Measurements from ENCODE around the gene JAK1.
"Not testable (repeated sequence)": the region's sequence is repeated elsewhere in the genome, so short reads cannot be mapped to it uniquely, and the experiment has no call there.

JAK1 gene

GRCh38 chr1:64950284-64950809 lies 16.0 kb downstream of the JAK1 start:
- DNase-seq (ENCODE audit: low read depth), result no peak

GRCh38 chr1:64948905-64949833 lies 17.2 kb downstream of the JAK1 start:
- DNase-seq (ENCODE audit: low read depth), result no peak

- DNase-seq (ENCODE audit: low read depth), result no peak
These were observed 18.1 kb downstream of the JAK1 start for GRCh38 chr1:64948216-64948615.

- DNase-seq (ENCODE audit: low read depth), result no peak
These were observed 19.4 kb downstream of the JAK1 start for GRCh38 chr1:64946916-64947315.

- DNase-seq (ENCODE audit: low read depth), result no peak
These were observed 21.4 kb downstream of the JAK1 start for GRCh38 chr1:64944913-64945312.

- DNase-seq (ENCODE audit: low read depth), result no peak
These were observed 23.7 kb downstream of the JAK1 start for GRCh38 chr1:64942675-64943074.

GRCh38 chr1:64942118-64942517 lies 24.2 kb downstream of the JAK1 start:
- DNase-seq (ENCODE audit: low read depth), result no peak

GRCh38 chr1:64941461-64942117 lies 24.8 kb downstream of the JAK1 start:
- no peak for DNase-seq (ENCODE audit: low read depth)

GRCh38 chr1:64940025-64940424 lies 26.3 kb downstream of the JAK1 start:
- no peak for DNase-seq (ENCODE audit: low read depth)

GRCh38 chr1:64938991-64939390 lies 27.4 kb downstream of the JAK1 start:
- no peak for DNase-seq (ENCODE audit: low read depth)

GRCh38 chr1:64936956-64937355 lies 29.4 kb downstream of the JAK1 start:
- DNase-seq (ENCODE audit: low read depth), result no peak

GRCh38 chr1:64935551-64936155 lies 30.7 kb downstream of the JAK1 start:
- DNase-seq (ENCODE audit: low read depth), result no peak

- DNase-seq (ENCODE audit: low read depth), result no peak
These were observed 31.5 kb downstream of the JAK1 start for GRCh38 chr1:64934878-64935275.

GRCh38 chr1:64934115-64934877 lies 32.1 kb downstream of the JAK1 start:
- DNase-seq (ENCODE audit: low read depth), result no peak

GRCh38 chr1:64933296-64934070 lies 32.9 kb downstream of the JAK1 start:
- DNase-seq (ENCODE audit: low read depth), result no peak

GRCh38 chr1:64932962-64933295 lies 33.4 kb downstream of the JAK1 start:
- no peak for DNase-seq (ENCODE audit: low read depth)

- DNase-seq (ENCODE audit: low read depth), result not testable (repeated sequence)
These were observed 35.7 kb downstream of the JAK1 start for GRCh38 chr1:64930640-64931039.

GRCh38 chr1:64929221-64929620 lies 37.1 kb downstream of the JAK1 start:
- DNase-seq (ENCODE audit: low read depth), result no peak

GRCh38 chr1:64928325-64928724 lies 38.0 kb downstream of the JAK1 start:
- DNase-seq (ENCODE audit: low read depth), result no peak

GRCh38 chr1:64925594-64925993 lies 40.8 kb downstream of the JAK1 start:
- no peak for DNase-seq (ENCODE audit: low read depth)

- no peak for DNase-seq (ENCODE audit: low read depth)
These were observed 43.0 kb downstream of the JAK1 start for GRCh38 chr1:64923294-64923718.

Data from activated T-cell treated with anti-CD3 and anti-CD28 coated beads for 48 hours (primary cell).